Esophagus squamous epithelium (tissue), 4 donors: ENCODE results near the gene CCDC40.

Experiments used
- POLR2A ChIP-seq, 4 donors: fragments of 450-650 bp; IDR thresholded peaks; one replicate each; pipeline ENCODE4 v1.6.1; 2017; ENCODE audit warnings: antibody characterized with exemption in 4 of 4, mild to moderate bottlenecking in 4 of 4, moderate library complexity in 3 of 4
- TF ChIP-seq, protein P1 (sequence below), 6 experiments: fragments of 450-650 bp in 4 of 6; fragments of 200-600 bp in 2 of 6; sonication (generic) in 2 of 6; IDR thresholded peaks; one replicate each; pipeline ENCODE4 v1.5.1; 2016 to 2019; ENCODE audit warnings: antibody characterized with exemption in 6 of 6, mild to moderate bottlenecking in 4 of 6, moderate library complexity in 4 of 6

DNA sequence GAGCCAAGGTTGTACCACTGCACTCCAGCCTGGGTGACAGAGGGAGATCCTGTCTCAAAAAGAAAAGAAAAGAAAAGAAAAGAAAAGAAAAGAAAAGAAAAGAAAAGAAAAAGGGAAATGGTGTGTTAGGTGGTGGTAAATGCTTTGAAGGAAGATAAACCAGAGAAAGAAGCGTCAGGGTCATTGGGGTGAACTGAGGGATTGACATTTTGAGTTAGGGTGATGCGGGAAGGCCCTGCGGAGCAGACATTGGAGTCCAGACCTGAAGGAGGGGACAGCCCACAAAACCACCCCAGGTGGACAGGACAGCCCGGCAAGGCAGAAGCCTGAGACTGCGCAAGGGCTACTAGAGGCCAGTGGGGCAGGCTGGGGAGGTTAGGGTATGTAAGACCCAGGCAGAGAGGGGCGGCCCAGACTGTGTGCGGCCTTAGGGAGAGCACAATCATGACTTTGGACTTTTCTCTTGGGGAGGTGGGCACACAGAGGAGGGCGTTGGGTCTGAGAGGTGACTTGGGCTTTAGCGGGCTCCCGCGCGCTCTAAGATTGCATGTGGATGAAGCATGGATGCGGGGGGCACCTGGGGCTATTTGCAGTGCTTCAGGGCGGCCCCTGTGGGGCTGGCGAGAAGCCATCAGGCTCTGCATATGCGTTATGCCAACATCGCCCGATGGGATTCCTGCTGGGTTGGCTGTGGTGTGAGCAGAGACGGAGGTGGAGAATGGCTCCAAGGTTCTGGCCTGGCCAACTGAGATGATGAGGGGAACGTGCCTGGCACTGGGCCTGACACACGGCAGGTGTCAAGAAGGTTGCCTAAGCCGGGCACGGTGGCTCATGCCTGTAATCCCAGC is 61.6 kb downstream of the CCDC40 start:
- TF ChIP-seq, protein P1, sequence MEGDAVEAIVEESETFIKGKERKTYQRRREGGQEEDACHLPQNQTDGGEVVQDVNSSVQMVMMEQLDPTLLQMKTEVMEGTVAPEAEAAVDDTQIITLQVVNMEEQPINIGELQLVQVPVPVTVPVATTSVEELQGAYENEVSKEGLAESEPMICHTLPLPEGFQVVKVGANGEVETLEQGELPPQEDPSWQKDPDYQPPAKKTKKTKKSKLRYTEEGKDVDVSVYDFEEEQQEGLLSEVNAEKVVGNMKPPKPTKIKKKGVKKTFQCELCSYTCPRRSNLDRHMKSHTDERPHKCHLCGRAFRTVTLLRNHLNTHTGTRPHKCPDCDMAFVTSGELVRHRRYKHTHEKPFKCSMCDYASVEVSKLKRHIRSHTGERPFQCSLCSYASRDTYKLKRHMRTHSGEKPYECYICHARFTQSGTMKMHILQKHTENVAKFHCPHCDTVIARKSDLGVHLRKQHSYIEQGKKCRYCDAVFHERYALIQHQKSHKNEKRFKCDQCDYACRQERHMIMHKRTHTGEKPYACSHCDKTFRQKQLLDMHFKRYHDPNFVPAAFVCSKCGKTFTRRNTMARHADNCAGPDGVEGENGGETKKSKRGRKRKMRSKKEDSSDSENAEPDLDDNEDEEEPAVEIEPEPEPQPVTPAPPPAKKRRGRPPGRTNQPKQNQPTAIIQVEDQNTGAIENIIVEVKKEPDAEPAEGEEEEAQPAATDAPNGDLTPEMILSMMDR (IDR thresholded peaks at IDR 0.05): no peak
- no peak for TF ChIP-seq POLR2A (IDR thresholded peaks at IDR 0.05)
